Mesendoderm (in vitro differentiated cells): ENCODE results near the gene DNAH7.

Source experiments
- DNase-seq: peaks from one replicate; pipeline ENCODE4 v3.0.0; 2013
- H2AK5ac ChIP-seq: 2 replicates; pipeline ENCODE4 v1.6.1; 2013; ENCODE audit warnings: low read length, inconsistent platforms
- H2BK120ac ChIP-seq: 2 replicates; pipeline ENCODE4 v1.6.1; 2013; ENCODE audit warnings: low read depth, mild to moderate bottlenecking, low read length, moderate library complexity, mixed read lengths
- H2BK15ac ChIP-seq: replicated peaks from 2 replicates; pipeline ENCODE4 v1.6.1; 2013; ENCODE audit warnings: low read depth, mild to moderate bottlenecking, moderate library complexity
- H2BK5ac ChIP-seq: 2 replicates; pipeline ENCODE4 v1.6.1; 2013; ENCODE audit warnings: low read length, inconsistent platforms
- H3K18ac ChIP-seq: 2 replicates; pipeline ENCODE4 v1.6.1; 2013; ENCODE audit warnings: mild to moderate bottlenecking, low read length, mixed read lengths
- H3K23ac ChIP-seq: one replicate; pipeline ENCODE4 v1.6.1; 2013; ENCODE audit warnings: low read length
- H3K27ac ChIP-seq: 2 replicates; pipeline ENCODE4 v1.5.1; 2013; ENCODE audit warnings: low read depth, mild to moderate bottlenecking, inconsistent platforms, low read length, moderate library complexity
- H3K27me3 ChIP-seq: 2 replicates; pipeline ENCODE4 v1.6.1; 2013; ENCODE audit warnings: low read length, control low read depth, mild to moderate bottlenecking, inconsistent platforms; ENCODE audit not compliant: insufficient read depth, poor library complexity
- H3K36me3 ChIP-seq: 2 replicates; pipeline ENCODE4 v1.6.1; 2013; ENCODE audit warnings: low read length, inconsistent platforms; ENCODE audit not compliant: control insufficient read depth, insufficient read depth
- H3K4ac ChIP-seq: one replicate; pipeline ENCODE4 v1.6.1; 2013; ENCODE audit warnings: low read depth, mild to moderate bottlenecking, low read length, moderate library complexity
- H3K4me1 ChIP-seq: 2 replicates; pipeline ENCODE4 v1.6.1; 2013; ENCODE audit warnings: low read depth, low read length, inconsistent platforms; ENCODE audit not compliant: control insufficient read depth
- H3K4me2 ChIP-seq: 2 replicates; pipeline ENCODE4 v1.6.1; 2013; ENCODE audit warnings: low read length
- H3K4me3 ChIP-seq: 2 replicates; pipeline ENCODE4 v1.5.1; 2013; ENCODE audit warnings: mild to moderate bottlenecking, low read length
- H3K56ac ChIP-seq: one replicate; pipeline ENCODE4 v1.6.1; 2013; ENCODE audit warnings: low read length
- H3K79me1 ChIP-seq: 2 replicates; pipeline ENCODE4 v1.6.1; 2013; ENCODE audit warnings: low read length, inconsistent platforms
- H3K79me2 ChIP-seq: 2 replicates; pipeline ENCODE4 v1.6.1; 2013; ENCODE audit warnings: mild to moderate bottlenecking, low read length; ENCODE audit not compliant: control insufficient read depth, insufficient read depth
- H3K9ac ChIP-seq: 2 replicates; pipeline ENCODE4 v1.6.1; 2013; ENCODE audit warnings: low read length, inconsistent platforms
- H4K5ac ChIP-seq: one replicate; pipeline ENCODE4 v1.6.1; 2013; ENCODE audit warnings: low read length
- H4K8ac ChIP-seq: one replicate; pipeline ENCODE4 v1.6.1; 2013; ENCODE audit warnings: low read depth, mild to moderate bottlenecking, control low read depth, low read length, moderate library complexity
- WGBS: extraction: QIAGEN DNeasy Blood & Tissue Kit; methylation state at CpG from one replicate; pipeline ENCODE4 v1.1.7; 2013; ENCODE audit warnings: low lambda C conversion rate, missing lambda C conversion rate; ENCODE audit not compliant: insufficient coverage; ENCODE audit errors: extremely low coverage; 5-methylcytosine and 5-hydroxymethylcytosine counted together

DNAH7 gene

DNA sequence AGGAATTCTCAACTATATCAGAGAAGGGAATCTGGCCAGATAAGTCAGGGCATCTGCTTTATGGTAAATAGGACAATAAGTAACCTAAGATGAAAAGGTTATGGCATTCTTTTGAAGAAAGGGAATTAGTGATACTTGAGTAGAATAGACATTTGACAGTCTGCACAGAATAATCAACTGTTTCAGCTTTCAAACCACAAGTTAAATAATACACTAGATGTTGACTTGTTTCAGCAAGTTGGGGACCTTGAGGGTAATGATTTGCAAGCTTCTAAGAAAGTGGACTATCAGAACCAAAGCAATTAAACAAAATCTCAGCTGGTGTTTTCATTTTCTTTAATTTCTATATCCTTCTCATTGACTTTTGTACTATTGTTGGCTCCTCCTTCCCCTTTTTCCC, 357.2 kb downstream of the DNAH7 start:
- Histone ChIP-seq H3K4me2 (no peak overlapping the region), H3K4me3 (no peak overlapping the region), H3K23ac (no peak overlapping the region), H4K5ac (no peak overlapping the region), H4K8ac (no peak overlapping the region), H3K79me1 (no peaks in the 10 kb centered on the region), H3K4me1 (no peaks in the 10 kb centered on the region), H3K56ac (no peak overlapping the region), H2AK5ac (no peak overlapping the region), H2BK120ac (no peak overlapping the region), H3K79me2 (no peaks in the 10 kb centered on the region), H3K27me3 (no peaks in the 10 kb centered on the region), H3K18ac (no peak overlapping the region), H3K9ac (no peak overlapping the region), H2BK5ac (no peak overlapping the region), H3K27ac (no peak overlapping the region), H3K4ac (no peak overlapping the region), H3K36me3 (no peaks in the 10 kb centered on the region), H2BK15ac (no peak overlapping the region)
- DNase-seq = no peak

DNA sequence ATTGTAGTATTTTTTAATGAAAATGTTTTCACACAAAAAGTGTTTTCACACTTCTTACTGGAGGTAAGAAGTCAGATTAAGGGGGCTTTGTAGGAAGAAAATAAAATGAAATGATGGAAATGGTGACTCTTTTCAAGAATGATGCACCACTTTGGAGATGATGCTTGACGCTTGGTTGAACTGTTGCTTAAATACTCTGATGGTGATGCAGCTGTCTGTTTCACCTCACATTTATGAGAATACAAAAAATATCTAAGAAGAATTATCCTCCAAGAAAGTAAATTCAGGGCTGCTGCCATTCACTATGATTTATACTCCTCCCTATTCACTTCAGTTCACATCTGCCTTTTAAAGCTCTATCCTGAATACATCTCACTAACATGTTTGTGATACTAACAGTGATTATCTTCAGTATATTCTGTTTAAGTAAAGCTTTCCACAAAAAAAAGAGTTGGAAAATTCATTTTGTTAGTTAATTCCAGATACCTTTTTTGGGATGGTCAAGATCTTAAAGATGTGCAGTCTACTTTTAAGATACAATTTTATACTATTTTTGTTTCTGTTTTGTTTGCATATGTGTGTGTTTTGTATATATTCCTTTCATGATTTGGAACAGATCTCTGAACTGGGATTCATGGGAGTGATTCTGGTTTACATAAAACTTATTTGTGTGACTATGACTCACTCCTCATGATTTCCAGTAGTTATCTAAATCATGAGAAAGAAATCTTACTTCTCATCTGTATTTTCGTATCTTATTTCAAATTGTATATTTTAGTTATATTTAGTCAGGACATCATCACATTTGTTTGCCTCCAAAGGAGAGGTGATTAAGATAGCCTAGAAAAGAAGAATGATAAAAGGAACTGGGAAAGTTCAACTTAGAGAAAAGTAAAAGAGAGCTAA, 358.5 kb downstream of the DNAH7 start:
- Histone ChIP-seq H3K79me1 (no peaks in the 10 kb centered on the region), H3K56ac (no peak overlapping the region), H4K5ac (no peak overlapping the region), H3K18ac (no peak overlapping the region), H3K79me2 (no peaks in the 10 kb centered on the region), H3K27ac (no peak overlapping the region), H3K4me2 (no peak overlapping the region), H3K23ac (no peak overlapping the region), H3K9ac (no peak overlapping the region), H2BK15ac (no peak overlapping the region), H3K4ac (no peak overlapping the region), H3K4me1 (no peaks in the 10 kb centered on the region), H3K4me3 (no peak overlapping the region), H2BK5ac (no peak overlapping the region), H2BK120ac (no peak overlapping the region), H2AK5ac (no peak overlapping the region), H4K8ac (no peak overlapping the region), H3K27me3 (no peaks in the 10 kb centered on the region), H3K36me3 (no peaks in the 10 kb centered on the region)
- WGBS = no CpG with 5 or more reads among the region's 2 CpGs
- DNase-seq = no peak

DNA sequence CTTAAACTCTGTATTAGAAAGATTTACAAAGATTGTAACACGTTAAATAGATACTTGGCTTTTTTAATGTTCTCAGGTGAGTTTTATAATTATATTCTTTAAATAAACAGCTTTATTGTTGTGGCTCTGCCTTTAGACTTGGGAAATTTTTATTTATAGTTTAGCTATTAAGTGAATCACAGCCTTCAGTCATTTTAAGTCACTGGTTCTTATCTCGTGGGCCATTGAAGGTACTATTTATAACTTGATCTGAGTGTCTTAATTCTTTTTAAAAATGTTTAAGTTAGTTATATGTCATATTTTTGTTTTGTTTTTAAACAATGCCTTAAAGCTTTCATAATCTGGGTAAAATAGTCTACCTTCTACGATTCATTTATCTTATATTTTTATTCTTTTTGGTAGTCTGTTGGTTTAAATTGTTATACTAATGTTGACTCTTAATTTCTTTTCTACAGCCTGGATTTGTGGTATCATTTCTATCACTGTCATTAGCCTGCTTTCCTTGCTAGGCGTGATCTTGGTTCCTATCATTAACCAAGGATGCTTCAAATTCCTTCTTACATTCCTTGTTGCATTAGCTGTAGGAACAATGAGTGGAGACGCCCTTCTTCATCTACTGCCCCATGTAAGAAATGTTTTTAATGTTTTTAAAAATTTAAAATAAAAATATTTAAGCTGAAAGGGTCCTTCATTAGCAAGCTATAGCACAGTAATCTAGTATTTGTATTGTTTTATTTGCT, 362.3 kb downstream of the DNAH7 start:
- H2AK5ac ChIP-seq = no peak overlapping the region
- no peak overlapping the region for H3K56ac ChIP-seq
- H3K79me1 ChIP-seq = no peaks in the 10 kb centered on the region
- H3K18ac ChIP-seq = no peak overlapping the region
- no peaks in the 10 kb centered on the region for H3K36me3 ChIP-seq
- H3K79me2 ChIP-seq = peaks cover 1% of the 10 kb centered on the region
- H3K4me1 ChIP-seq = no peaks in the 10 kb centered on the region
- no peak overlapping the region for H3K4me3 ChIP-seq
- H3K4me2 ChIP-seq = no peak overlapping the region
- no peak overlapping the region for H4K5ac ChIP-seq
- H3K9ac ChIP-seq = no peak overlapping the region
- no peak overlapping the region for H3K23ac ChIP-seq
- WGBS = no CpG with 5 or more reads among the region's 5 CpGs
- no peak overlapping the region for H4K8ac ChIP-seq
- no peak overlapping the region for H2BK5ac ChIP-seq
- no peak overlapping the region for H3K4ac ChIP-seq
- H3K27ac ChIP-seq = no peak overlapping the region
- H2BK15ac ChIP-seq = no peak overlapping the region
- H3K27me3 ChIP-seq = no peaks in the 10 kb centered on the region
- DNase-seq = peak; percentile 91
- no peak overlapping the region for H2BK120ac ChIP-seq

DNA sequence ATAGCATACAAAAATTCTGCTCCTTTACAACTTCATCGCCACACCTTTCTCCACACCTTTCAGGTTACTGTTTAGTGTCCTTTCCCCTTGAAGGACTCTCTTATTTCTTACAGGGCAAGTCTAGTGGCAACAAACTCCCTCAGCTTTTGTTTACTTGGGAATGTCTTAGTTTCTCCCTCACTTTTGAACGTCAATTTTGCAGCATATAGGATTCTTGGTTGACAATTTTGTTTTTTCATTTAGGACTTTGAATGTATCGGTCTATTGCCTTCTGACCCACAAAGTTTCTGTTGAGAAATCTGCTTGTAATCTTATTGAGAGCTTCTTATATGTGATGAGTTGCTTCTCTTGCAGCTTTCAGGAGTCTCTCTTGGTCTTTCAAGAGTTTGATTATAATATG, 368.2 kb downstream of the DNAH7 start:
- Histone ChIP-seq H3K36me3 (no peaks in the 10 kb centered on the region), H3K4me3 (no peak overlapping the region), H2BK15ac (no peak overlapping the region), H4K5ac (no peak overlapping the region), H2BK120ac (no peak overlapping the region), H3K23ac (no peak overlapping the region), H3K9ac (no peak overlapping the region), H3K4ac (no peak overlapping the region), H2AK5ac (no peak overlapping the region), H3K79me2 (peaks cover 3% of the 10 kb centered on the region), H3K27ac (no peak overlapping the region), H3K79me1 (no peaks in the 10 kb centered on the region), H3K4me1 (peaks cover under 1% of the 10 kb centered on the region), H3K27me3 (no peaks in the 10 kb centered on the region), H3K56ac (no peak overlapping the region), H2BK5ac (no peak overlapping the region), H3K18ac (no peak overlapping the region), H4K8ac (no peak overlapping the region), H3K4me2 (no peak overlapping the region)
- no peak for DNase-seq
- WGBS = no CpG with 5 or more reads among the region's 3 CpGs

DNA sequence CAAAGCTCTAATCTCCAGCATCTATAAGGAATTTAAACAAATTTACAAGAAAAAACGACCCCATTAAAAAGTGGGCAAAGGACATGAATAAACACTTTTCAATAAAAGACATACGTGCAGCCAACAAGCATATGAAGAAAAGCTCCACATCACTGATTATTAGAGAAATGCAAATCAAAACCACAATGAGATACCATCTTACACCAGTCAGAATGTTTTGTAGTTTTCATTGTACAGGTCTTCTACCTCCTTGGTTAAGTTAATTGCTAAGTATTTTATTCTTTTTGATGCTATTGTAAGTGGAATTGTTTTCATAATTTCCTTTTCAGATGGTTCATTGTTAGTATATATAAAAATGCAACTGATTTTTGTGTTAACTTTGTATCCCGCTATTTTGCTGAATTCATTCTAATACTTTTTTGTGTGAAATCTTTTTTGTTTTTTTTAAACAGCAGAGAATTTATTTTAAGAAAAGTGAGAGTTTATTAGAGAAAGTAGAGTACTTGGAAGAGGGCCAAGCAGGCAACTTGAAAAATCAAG, 370.9 kb downstream of the DNAH7 start:
- Histone ChIP-seq H3K79me1 (peaks cover 2% of the 10 kb centered on the region), H3K56ac (no peak overlapping the region), H3K27ac (no peak overlapping the region), H2BK120ac (no peak overlapping the region), H3K23ac (no peak overlapping the region), H2BK15ac (no peak overlapping the region), H3K9ac (no peak overlapping the region), H2AK5ac (no peak overlapping the region), H3K4ac (no peak overlapping the region), H3K27me3 (no peaks in the 10 kb centered on the region), H3K36me3 (no peaks in the 10 kb centered on the region), H3K18ac (no peak overlapping the region), H4K5ac (no peak overlapping the region), H3K4me2 (no peak overlapping the region), H3K79me2 (peaks cover 4% of the 10 kb centered on the region), H4K8ac (no peak overlapping the region), H3K4me1 (peaks cover 3% of the 10 kb centered on the region), H3K4me3 (no peak overlapping the region), H2BK5ac (no peak overlapping the region)
- no peak for DNase-seq
- no CpG with 5 or more reads among the region's 3 CpGs for WGBS
